ENCODE measurements around the gene XYLT1.
A peak's percentile ranks its signal among the peaks of the same experiment; 100 is the strongest.

XYLT1 gene

DNA sequence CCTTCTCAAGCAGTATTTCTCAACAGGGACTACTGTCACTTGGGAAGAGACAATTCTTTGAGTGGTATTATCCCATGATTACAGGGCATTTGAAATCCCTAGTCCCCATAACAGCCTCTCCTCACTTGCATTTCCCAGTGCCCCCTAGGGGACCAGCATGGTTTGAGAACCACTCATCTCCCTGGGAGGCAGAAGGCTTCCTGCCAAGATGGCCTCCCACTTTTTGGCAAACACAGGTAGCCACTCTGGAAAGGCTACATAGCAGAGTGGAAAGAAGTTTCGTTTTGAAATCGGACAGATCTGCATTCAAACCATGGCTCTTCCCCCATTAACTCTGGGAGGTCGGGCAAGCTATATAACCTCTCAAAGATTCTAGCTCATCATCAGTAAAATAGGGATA is 256.8 kb downstream of the XYLT1 start:
- no peak for DNase-seq

DNA sequence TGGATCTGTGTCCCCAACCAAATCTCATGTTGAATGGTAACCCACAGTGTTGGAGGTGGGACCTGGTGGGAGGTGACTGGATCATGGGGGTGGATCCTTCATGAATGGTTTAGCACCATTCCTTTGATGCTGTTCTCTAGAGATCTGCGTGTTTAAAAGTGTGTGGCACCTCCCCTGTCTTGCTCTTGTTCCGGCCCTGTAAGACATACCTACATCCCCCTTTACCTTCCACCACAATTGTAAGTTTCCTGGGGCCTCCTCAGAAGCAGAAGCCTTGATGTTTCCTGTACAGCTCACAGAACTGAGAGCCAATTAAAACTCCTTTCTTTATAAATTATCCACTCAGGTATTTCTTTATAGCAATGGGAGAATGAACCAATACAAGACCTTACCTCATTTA is 257.7 kb downstream of the XYLT1 start:
- DNase-seq: no peak

- DNase-seq: no peak
These were observed 258.2 kb downstream of the XYLT1 start for GRCh38 chr16:17212606-17213005.

GRCh38 chr16:17211797-17212196 is 259.0 kb downstream of the XYLT1 start:
- peak; percentile 8 for DNase-seq

GRCh38 chr16:17206712-17207111 is 264.0 kb downstream of the XYLT1 start:
- peak; percentile 44 for DNase-seq

GRCh38 chr16:17205279-17206211 is 265.2 kb downstream of the XYLT1 start:
- peak; percentile 74 for DNase-seq

DNA sequence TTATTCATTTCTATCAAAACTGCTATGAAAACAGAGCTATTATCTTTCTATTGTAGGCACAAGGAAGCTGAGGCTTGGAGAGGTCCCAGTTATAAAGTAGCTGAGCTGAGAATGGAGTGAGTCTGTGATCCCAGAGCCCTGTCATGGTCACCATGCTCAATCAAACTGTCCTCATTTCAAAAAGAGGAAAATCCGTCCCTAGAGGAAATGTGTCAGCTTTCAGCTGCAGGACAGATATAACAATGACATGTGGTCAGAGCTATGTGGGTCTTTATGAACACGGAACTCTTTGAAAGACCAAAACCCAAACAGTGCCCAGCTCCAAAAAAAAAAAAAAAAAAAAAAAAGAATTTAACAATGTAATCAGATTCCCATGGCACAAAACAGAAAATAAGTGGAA is 266.1 kb downstream of the XYLT1 start:
- DNase-seq: no peak

GRCh38 chr16:17204206-17204605 is 266.6 kb downstream of the XYLT1 start:
- DNase-seq: no peak

GRCh38 chr16:17203424-17203823 is 267.3 kb downstream of the XYLT1 start:
- DNase-seq: no peak

GRCh38 chr16:17199135-17199534 is 271.6 kb downstream of the XYLT1 start:
- no peak for DNase-seq

- DNase-seq: no peak
These were observed 274.2 kb downstream of the XYLT1 start for GRCh38 chr16:17196526-17196925.

DNA sequence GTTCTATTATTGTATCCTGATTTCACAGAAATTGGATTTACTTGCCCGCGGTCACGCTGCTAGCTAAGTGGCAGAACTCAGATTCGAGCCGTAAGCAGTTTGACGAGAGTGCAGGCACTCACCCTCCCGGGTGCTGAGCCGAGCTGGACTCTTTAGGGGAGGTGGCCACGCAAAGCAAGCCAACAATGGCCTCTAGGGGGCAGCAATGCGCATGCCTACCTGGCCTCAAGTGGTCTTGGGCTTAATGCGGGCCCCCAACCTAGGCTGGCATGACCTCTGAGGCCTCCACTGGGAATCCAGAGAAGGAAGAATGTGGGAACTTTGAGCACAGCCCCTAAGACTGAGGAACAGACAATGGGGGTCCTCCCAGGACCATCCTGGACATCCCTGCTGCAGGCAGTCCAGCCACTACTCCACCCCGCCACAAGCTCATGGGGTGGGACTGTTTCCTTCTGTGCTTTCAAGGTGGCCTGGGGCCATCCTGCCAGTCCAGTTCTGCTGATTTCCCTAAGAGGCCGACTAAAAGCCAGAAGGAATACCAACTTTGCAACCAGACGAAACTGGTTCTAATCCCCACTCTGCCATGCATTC is 276.5 kb downstream of the XYLT1 start:
- peak; percentile 31 for DNase-seq

DNA sequence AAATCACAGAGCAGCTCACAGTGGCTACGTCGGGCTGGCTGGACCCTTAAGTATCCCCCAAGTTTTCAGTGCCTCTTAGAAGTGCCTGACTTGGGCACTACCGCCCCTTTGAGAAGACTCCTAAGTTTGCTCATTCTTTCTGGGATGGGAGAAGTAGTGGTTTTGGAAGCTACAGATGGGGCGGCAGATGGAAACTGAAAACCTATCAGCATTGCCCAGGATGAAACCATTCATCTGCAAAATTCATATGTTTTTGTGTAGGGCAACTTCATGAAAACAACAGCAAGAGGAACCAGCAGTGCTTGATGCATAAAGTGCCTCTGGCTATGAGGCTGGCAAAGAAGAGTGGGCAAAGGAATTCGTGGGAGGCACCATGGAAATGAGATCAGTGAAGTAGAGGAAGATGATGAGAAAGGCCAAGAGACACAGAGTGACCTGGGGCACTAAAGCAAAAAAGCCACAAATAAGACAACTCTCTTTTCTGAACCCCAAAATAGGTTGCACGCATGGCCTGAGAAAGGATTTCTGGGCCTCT is 277.1 kb downstream of the XYLT1 start:
- no peak for DNase-seq

DNA sequence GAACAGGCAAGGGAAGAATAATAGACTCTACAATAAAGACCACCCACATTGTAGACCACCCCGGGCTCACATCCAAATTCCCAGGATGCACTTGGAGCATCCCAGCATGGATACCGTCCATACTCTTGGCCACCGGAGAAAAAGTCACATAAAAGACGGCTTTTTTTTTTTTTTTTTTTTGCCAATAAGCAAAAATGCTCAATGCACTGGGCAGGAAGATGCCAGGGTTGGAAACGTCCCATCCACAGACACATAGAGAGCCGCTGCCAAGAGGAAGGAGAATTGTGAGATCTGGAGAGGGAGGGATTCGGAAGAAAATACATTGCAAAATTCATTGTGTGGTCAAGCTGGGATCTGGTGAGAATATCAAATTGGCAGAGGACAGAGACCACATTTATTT is 286.7 kb downstream of the XYLT1 start:
- no peak for DNase-seq

DNA sequence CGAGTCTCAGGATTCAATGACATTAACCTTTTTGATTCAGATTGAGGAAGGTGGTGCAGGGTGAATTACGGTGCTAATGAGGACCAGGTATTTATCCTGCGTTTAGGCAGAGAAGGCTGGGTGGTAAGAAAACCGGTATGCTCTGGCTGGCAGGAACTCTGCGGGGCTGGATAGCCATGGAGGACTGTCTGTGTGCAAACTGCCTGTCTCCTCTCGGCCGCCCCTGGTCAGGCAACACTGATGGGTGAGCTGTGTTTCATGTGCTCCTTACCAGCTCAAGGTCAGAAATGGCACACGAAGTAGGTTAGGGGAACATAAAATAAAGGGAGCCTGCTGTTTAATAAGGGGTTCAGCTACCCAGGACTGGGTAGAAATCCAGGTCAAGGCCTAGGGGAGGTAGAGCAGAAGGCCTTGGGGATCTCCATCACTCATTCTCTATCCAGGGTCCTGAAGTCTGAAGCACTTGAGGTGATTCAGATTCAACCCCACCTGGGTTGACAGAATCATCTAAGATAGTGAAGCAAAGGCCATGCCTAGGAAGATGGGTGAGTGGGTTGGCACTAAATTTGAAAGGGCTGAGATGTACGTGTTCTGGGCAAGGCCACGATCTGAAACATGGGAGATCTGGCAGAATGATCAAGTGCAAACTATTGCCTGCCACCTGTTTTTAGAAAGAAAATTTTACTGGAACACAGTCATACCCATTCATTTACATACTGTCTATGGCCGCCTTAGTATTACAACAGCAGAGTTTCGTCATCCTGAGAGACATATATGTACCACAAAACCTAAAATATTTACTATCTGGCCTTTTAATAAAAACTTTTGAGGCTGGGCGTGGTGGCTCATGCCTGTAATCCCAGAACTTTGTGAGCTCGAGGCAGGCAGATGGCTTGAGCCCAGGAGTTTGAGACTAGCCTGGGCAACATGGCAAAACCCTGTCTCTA is 292.5 kb downstream of the XYLT1 start:
- DNase-seq: peak; percentile 52

- peak; percentile 85 for DNase-seq
These were observed 293.4 kb downstream of the XYLT1 start for GRCh38 chr16:17177242-17177958.

DNA sequence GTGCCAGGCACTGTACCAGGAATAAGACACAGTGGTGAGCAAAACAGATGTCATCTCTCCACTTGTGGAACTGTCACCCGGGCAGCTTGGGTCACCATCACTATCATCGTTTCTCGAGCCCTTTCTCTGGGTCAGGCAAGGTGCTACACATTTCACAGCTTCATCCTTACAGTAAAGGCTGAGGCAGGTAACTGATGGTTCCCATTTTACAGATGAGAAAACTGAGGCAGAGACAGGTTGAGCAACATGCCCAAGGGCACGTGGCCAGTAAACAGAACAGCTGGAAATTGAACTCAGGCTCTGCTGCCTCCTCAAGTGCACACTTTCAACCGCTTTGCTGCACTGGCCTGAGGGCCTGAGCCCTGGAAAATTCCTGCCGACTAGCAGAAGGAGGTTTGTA is 294.6 kb downstream of the XYLT1 start:
- DNase-seq: no peak

DNA sequence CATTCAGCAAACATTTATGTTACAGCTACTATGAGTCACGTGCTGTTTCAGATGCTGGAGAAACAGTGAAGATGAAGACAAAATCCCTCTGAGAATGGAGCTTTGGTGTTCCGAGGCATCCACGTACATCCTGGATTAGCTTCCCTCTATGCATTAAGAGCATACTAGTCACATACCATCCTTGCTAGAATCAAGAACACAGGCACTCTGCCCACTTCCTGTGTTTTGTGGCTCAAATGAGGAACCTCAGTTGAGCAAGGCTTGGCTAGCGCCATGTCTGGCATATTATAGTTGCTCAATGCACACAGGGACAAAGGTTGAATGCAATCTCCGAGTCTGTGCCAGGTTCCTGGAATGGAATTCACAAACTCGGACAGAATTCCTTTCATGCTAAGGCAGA is 297.5 kb downstream of the XYLT1 start:
- DNase-seq: peak; percentile 97

DNA sequence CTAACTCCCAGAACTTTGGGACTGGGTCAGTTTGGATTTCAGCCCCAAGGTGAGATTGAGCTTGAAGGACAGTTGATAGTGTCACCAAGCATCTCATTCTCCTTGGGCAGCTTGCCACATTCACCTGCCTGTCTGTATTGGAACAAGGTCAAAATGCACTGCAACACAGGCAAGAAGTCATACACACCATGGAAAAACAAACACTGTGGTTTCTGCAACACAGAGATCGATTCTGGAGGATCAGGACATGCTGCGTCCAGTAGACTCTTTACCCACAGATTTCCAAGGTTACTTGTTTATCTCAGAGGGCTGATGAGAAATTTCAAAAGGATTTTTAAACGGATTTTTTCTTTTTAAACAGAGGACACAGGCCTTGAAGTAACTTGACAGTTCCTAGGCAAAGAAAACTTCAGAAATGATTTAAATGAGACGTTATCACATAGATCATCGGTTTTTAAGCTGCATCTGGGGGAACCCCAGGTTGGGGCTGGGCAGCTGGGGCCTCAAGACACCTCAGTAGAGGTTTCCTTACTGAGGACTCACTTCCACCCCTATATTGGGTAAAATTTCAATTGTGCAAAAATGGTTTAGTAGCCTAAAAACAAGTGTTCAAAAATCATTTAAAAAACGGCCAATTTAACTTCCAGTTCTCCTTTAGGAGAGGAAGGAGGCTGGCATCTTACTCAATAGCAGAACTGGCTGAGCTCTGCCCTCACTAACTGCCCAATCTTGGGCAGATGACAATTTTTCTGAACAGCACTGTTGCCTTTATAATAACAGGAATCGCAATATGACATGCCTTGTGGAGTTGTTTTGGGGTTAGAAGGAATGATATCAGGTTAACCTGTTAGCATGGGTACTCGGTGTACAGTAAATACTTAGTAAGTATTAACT is 299.3 kb downstream of the XYLT1 start:
- DNase-seq: no peak

GRCh38 chr16:17170435-17170834 is 300.3 kb downstream of the XYLT1 start:
- DNase-seq: no peak

DNA sequence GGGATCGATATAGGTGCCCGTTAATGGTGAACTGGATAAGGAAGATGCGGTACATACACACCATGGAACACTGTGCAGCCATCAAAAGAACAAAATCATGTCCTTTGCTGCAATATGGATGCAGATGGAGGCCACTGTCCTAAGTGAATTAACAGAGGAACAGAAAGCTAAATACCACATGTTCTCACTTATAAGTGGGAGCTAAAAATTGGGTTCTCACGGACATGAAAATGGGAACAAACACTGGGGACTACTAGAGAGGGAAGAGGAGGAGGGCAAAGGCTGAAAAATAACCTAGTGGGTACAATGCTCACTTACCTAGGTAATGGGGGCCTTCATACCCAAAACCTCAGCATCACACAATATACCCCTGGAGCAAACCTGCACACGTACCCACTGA is 302.6 kb downstream of the XYLT1 start:
- DNase-seq: no peak

Data from fibroblast of upper back skin (primary cell).